H1 (cell line): Measurements from ENCODE around the gene HMGCS2. TPM values are rescaled to one million over a fixed set of nuclear protein-coding genes. Genes with fewer than 3 reads are reported as not detected.

Experiments
- CTCF ChIA-PET: fragments of 300-600 bp; sonication (Branson Sonifier 250); formaldehyde crosslinking; loops from one replicate; lab custom pipeline; 2021; ENCODE audit not compliant: partially characterized antibody; lab: Charles Lee
- POLR2A ChIA-PET: fragments of 300-600 bp; sonication (Branson Sonifier 250); formaldehyde crosslinking; loops from one replicate; lab custom pipeline; 2021; ENCODE audit warnings: inconsistent platforms; ENCODE audit not compliant: partially characterized antibody; lab: Charles Lee
- DNase-seq, 2 experiments: peaks; one replicate each; pipeline versions ENCODE4 v3.0.0 to v3.0.0-alpha.2; 2010 to 2022; ENCODE audit warnings: low spot score in 2 of 2, low read depth in 1 of 2, mixed read lengths in 1 of 2
- FAIRE-seq: peaks from 2 replicates; lab custom pipeline; 2011; peaks lifted over from hg19 to GRCh38; lab: Jason Lieb, UNC
- H2AFZ ChIP-seq: 2 replicates; pipeline ENCODE4 v1.8.1; 2012; ENCODE audit warnings: low read length, inconsistent platforms
- H2AK5ac ChIP-seq: 2 replicates; pipeline ENCODE4 v1.6.1; 2013; ENCODE audit warnings: low read depth, low read length
- H2BK120ac ChIP-seq: replicated peaks from 2 replicates; pipeline ENCODE3; 2013; ENCODE audit warnings: low read depth, low read length, inconsistent platforms
- H2BK12ac ChIP-seq: 2 replicates; pipeline ENCODE4 v1.6.1; 2013; ENCODE audit warnings: low read depth, low read length
- H2BK15ac ChIP-seq: 2 replicates; pipeline ENCODE4 v1.6.1; 2013; ENCODE audit warnings: low read length
- H2BK20ac ChIP-seq: 2 replicates; pipeline ENCODE4 v1.6.1; 2013; ENCODE audit warnings: low read length
- H2BK5ac ChIP-seq: 2 replicates; pipeline ENCODE4 v1.6.1; 2013; ENCODE audit warnings: low read depth, low read length
- H3K14ac ChIP-seq: 2 replicates; pipeline ENCODE4 v1.6.1; 2013; ENCODE audit warnings: inconsistent platforms; ENCODE audit not compliant: insufficient read length
- H3K18ac ChIP-seq: 2 replicates; pipeline ENCODE4 v1.6.1; 2013; ENCODE audit warnings: low read length; ENCODE audit errors: extremely low read depth
- H3K23ac ChIP-seq: 2 replicates; pipeline ENCODE4 v1.6.1; 2013; ENCODE audit warnings: inconsistent platforms; ENCODE audit not compliant: insufficient read length
- H3K23me2 ChIP-seq: 2 replicates; pipeline ENCODE4 v1.6.1; 2013; ENCODE audit warnings: low read depth, low read length
- H3K27ac ChIP-seq: 2 replicates; pipeline ENCODE4 v1.6.1; 2011; ENCODE audit warnings: low read depth, low read length, inconsistent platforms
- H3K27me3 ChIP-seq, 4 experiments: replicated peaks in 1 of 4; 1 replicate in 1 of 4; 2 replicates in 3 of 4; pipeline versions ENCODE4 v1.6.1 to v1.8.1; 2011 to 2013; ENCODE audit warnings: low read length in 3 of 4, mild to moderate bottlenecking in 3 of 4, inconsistent platforms in 2 of 4, mixed read lengths in 2 of 4, moderate library complexity in 1 of 4; ENCODE audit not compliant: control insufficient read depth in 3 of 4, insufficient read depth in 3 of 4; ENCODE audit errors: extremely low read depth in 1 of 4
- H3K36me3 ChIP-seq, 4 experiments: 2 replicates each; pipeline versions ENCODE4 v1.6.1 to v1.8.1; 2011 to 2013; ENCODE audit warnings: mild to moderate bottlenecking in 4 of 4, low read length in 3 of 4, moderate library complexity in 2 of 4, control low read depth in 1 of 4, inconsistent platforms in 1 of 4; ENCODE audit not compliant: insufficient read depth in 4 of 4, control insufficient read depth in 2 of 4
- H3K4ac ChIP-seq: replicated peaks from 2 replicates; pipeline ENCODE3; 2013; ENCODE audit warnings: low read length, low read depth, mixed read lengths, inconsistent platforms; ENCODE audit not compliant: insufficient read length
- H3K4me1 ChIP-seq, 4 experiments: replicated peaks in 1 of 4; 1 replicate in 1 of 4; 2 replicates in 3 of 4; pipeline versions ENCODE4 v1.6.1 to v1.8.1; 2011 to 2013; ENCODE audit warnings: low read length in 3 of 4, inconsistent platforms in 2 of 4, mixed read lengths in 1 of 4; ENCODE audit not compliant: insufficient read depth in 4 of 4, control insufficient read depth in 3 of 4
- H3K4me2 ChIP-seq, 2 experiments: 2 replicates each; pipeline versions ENCODE4 v1.6.1 to v1.8.1; 2011 to 2013; ENCODE audit warnings: low read depth in 2 of 2, low read length in 2 of 2, control low read depth in 1 of 2, inconsistent platforms in 1 of 2, mild to moderate bottlenecking in 1 of 2; ENCODE audit not compliant: insufficient read depth in 1 of 2
- H3K4me3 ChIP-seq, 4 experiments: fragments of 200-600, 300-600 bp in 1 of 4; sonication (generic), shearing (Covaris generic), sonication (Bioruptor Twin) in 1 of 4; 2 replicates each; pipeline versions ENCODE4 v1.5.1 to v1.8.1; 2011 to 2016; ENCODE audit warnings: low read length in 4 of 4, low read depth in 3 of 4, control low read depth in 2 of 4, inconsistent platforms in 2 of 4, mild to moderate bottlenecking in 2 of 4, mixed read lengths in 1 of 4, moderate library complexity in 1 of 4; ENCODE audit not compliant: insufficient read depth in 2 of 4; ENCODE audit errors: extremely low read depth in 1 of 4
- H3K56ac ChIP-seq: replicated peaks from 2 replicates; pipeline ENCODE3; 2013; ENCODE audit warnings: low read depth, mild to moderate bottlenecking, mixed read lengths, low read length, inconsistent platforms; ENCODE audit not compliant: insufficient read length
- H3K79me1 ChIP-seq: 2 replicates; pipeline ENCODE4 v1.6.1; 2013; ENCODE audit warnings: low read depth, low read length, control low read depth
- H3K79me2 ChIP-seq, 2 experiments: 2 replicates each; pipeline versions ENCODE4 v1.6.1 to v1.8.1; 2012 to 2013; ENCODE audit warnings: low read length in 2 of 2, mild to moderate bottlenecking in 2 of 2, inconsistent platforms in 1 of 2; ENCODE audit not compliant: insufficient read depth in 2 of 2, control insufficient read depth in 1 of 2
- H3K9ac ChIP-seq, 4 experiments: replicated peaks in 1 of 4; 1 replicate in 1 of 4; 2 replicates in 3 of 4; pipeline versions ENCODE4 v1.6.1 to v1.8.1; 2011 to 2013; ENCODE audit warnings: low read depth in 3 of 4, low read length in 3 of 4, control low read depth in 2 of 4, mild to moderate bottlenecking in 2 of 4, moderate library complexity in 2 of 4, inconsistent platforms in 1 of 4; ENCODE audit errors: extremely low read depth in 1 of 4
- H3K9me3 ChIP-seq, 2 experiments: 2 replicates each; pipeline versions ENCODE4 v1.6.1 to v1.8.1; 2012 to 2013; ENCODE audit warnings: mild to moderate bottlenecking in 2 of 2, moderate library complexity in 2 of 2, control low read depth in 1 of 2, inconsistent platforms in 1 of 2, low read depth in 1 of 2, low read length in 1 of 2, mixed read lengths in 1 of 2; ENCODE audit not compliant: insufficient read depth in 2 of 2
- H4K20me1 ChIP-seq, 2 experiments: replicated peaks in 1 of 2; 2 replicates each; pipeline versions ENCODE3 to v1.8.1; 2011 to 2013; ENCODE audit warnings: inconsistent platforms in 2 of 2, low read length in 2 of 2, mild to moderate bottlenecking in 1 of 2; ENCODE audit not compliant: insufficient read depth in 2 of 2, control insufficient read depth in 1 of 2
- H4K5ac ChIP-seq: 2 replicates; pipeline ENCODE4 v1.6.1; 2013; ENCODE audit warnings: low read length, low read depth, mixed read lengths, inconsistent platforms; ENCODE audit not compliant: insufficient read length
- H4K8ac ChIP-seq: 2 replicates; pipeline ENCODE4 v1.8.0; 2013; ENCODE audit warnings: mild to moderate bottlenecking, moderate library complexity, low read length, inconsistent platforms; ENCODE audit not compliant: insufficient read depth; ENCODE audit errors: extremely low read depth
- H4K91ac ChIP-seq: replicated peaks from 2 replicates; pipeline ENCODE3; 2013; ENCODE audit warnings: low read length, mixed read lengths, inconsistent platforms; ENCODE audit not compliant: insufficient read length
- CBX5 ChIP-seq: fragments of 300-800, 300-1000 bp; sonication (generic); IDR thresholded peaks from 2 replicates; pipeline ENCODE4 v1.7.1; 2016; ENCODE audit warnings: antibody characterized with exemption, low read length, low read depth
- CHD1 ChIP-seq: IDR thresholded peaks from 2 replicates; pipeline ENCODE4 v1.6.1; 2012; ENCODE audit warnings: low read depth, low read length, improper control_type of control experiment
- HDAC2 ChIP-seq, 2 experiments: fragments of 300-600 bp in 1 of 2; sonication (generic) in 1 of 2; IDR thresholded peaks; 2 replicates each; pipeline ENCODE4 v1.6.1; 2011 to 2012; ENCODE audit warnings: low read depth in 2 of 2, low read length in 2 of 2, mild to moderate bottlenecking in 2 of 2, moderate library complexity in 2 of 2, borderline replicate concordance in 1 of 2, inconsistent platforms in 1 of 2
- MAFK ChIP-seq: IDR thresholded peaks from 2 replicates; pipeline ENCODE4 v1.6.1; 2012; ENCODE audit warnings: low read depth, mild to moderate bottlenecking, improper control_type of control experiment, low read length
- NANOG ChIP-seq: IDR thresholded peaks from 2 replicates; pipeline ENCODE4 v1.6.1; 2011; ENCODE audit warnings: low read length, low read depth, mild to moderate bottlenecking, inconsistent platforms; ENCODE audit not compliant: insufficient read depth, poor library complexity, severe bottlenecking
- NRF1 ChIP-seq: IDR thresholded peaks from 2 replicates; pipeline ENCODE4 v1.6.1; 2011; ENCODE audit warnings: mild to moderate bottlenecking, low read depth, low read length, improper control_type of control experiment
- POLR2AphosphoS5 ChIP-seq: IDR thresholded peaks from 2 replicates; pipeline ENCODE4 v1.6.1; 2011; ENCODE audit warnings: low read depth, low read length
- SAP30 ChIP-seq: fragments of 300-600 bp; sonication (generic); IDR thresholded peaks from 2 replicates; pipeline ENCODE4 v1.7.1; 2012; ENCODE audit warnings: low read length, moderate library complexity, mild to moderate bottlenecking, inconsistent platforms; ENCODE audit not compliant: insufficient read depth, insufficient replicate concordance
- SP2 ChIP-seq: IDR thresholded peaks from 2 replicates; pipeline ENCODE4 v1.6.1; 2012; ENCODE audit warnings: mild to moderate bottlenecking, low read length, inconsistent platforms
- SUZ12 ChIP-seq: fragments of 200-600 bp; sonication (generic); IDR thresholded peaks from 2 replicates; pipeline ENCODE4 v1.6.1; 2012; ENCODE audit warnings: mild to moderate bottlenecking, inconsistent platforms, low read length, moderate library complexity, mixed read lengths
- TAF7 ChIP-seq: optimal IDR thresholded peaks from 2 replicates; pipeline ENCODE3; 2011; ENCODE audit warnings: low read depth, mild to moderate bottlenecking, inconsistent platforms, low read length, moderate library complexity, borderline replicate concordance
- YY1 ChIP-seq: IDR thresholded peaks from 2 replicates; pipeline ENCODE4 v1.6.1; 2011; ENCODE audit warnings: low read depth, mild to moderate bottlenecking, low read length
- WGBS, 2 experiments: shearing (Covaris generic) in 1 of 2; methylation state at CpG; one replicate each; pipeline versions ENCODE4 v1.1.6 to v1.1.7; 2013 to 2015; ENCODE audit warnings: low lambda C conversion rate in 2 of 2, mixed read lengths in 2 of 2, inconsistent platforms in 1 of 2, low coverage in 1 of 2, missing lambda C conversion rate in 1 of 2; ENCODE audit not compliant: insufficient replicate concordance in 2 of 2, insufficient coverage in 1 of 2, insufficient read length in 1 of 2; ENCODE audit errors: extremely low coverage in 1 of 2, missing lambda C conversion rate in 1 of 2; 5-methylcytosine and 5-hydroxymethylcytosine counted together
- polyA plus RNA-seq, 7 experiments: library from polyadenylated mRNA; depleted of rRNA in 3 of 7; stranded (reverse) in 5 of 7; unstranded in 2 of 7; fragments of >200 nt in 5 of 7; fragments of 200-250 nt in 2 of 7; gene quantifications; 1 replicate in 5 of 7; 2 replicates in 1 of 7; 4 replicates in 1 of 7; pipeline versions ENCODE4 v1.2.1 to v1.2.3, GENCODE V29; 2011 to 2013; ENCODE audit warnings: missing spikeins in 2 of 7, mixed read lengths in 2 of 7
- total RNA-seq: library from RNA; stranded (reverse); fragmentation: NEBNext Ultra II Directional; extraction: Animal tissue kit (Norgen Biotek cat#: 25700); gene quantifications from 2 replicates; pipeline ENCODE4 v1.2.1, GENCODE V29; 2021

Gene HMGCS2
- total and polyA plus RNA-seq, 2 of the 8 experiments (the other 6 are each of a cell fraction or from before 2014, with no cell fraction given) = not detected

- Histone ChIP-seq H2BK120ac (no peak overlapping the region), H3K27me3 (peaks cover 0 to 3% (median 1%) of the 10 kb centered on the region in 4 experiments; a peak in 2 of 7 replicates), H4K91ac (no peak overlapping the region), H3K4me2 (no peak overlapping the region), H4K8ac (no peak overlapping the region), H4K5ac (no peak overlapping the region), H3K23me2 (no peaks in the 10 kb centered on the region), H3K79me1 (no peaks in the 10 kb centered on the region), H2BK5ac (no peak overlapping the region), H3K23ac (no peak overlapping the region), H3K27ac (no peak overlapping the region), H3K56ac (no peak overlapping the region), H3K4me1 (peaks cover 0 to 3% (median 0%) of the 10 kb centered on the region in 4 experiments; a peak in 2 of 7 replicates), H2BK15ac (no peak overlapping the region), H3K18ac (no peak overlapping the region), H2BK12ac (no peak overlapping the region), H2AFZ (no peak overlapping the region), H3K14ac (no peak overlapping the region), H3K36me3 (no peaks in the 10 kb centered on the region), H4K20me1 (no peaks in the 10 kb centered on the region), H3K4me3 (no peak overlapping the region), H3K79me2 (no peaks in the 10 kb centered on the region), H3K4ac (no peak overlapping the region), H2AK5ac (no peak overlapping the region), H2BK20ac (no peak overlapping the region), H3K9me3 (no peaks in the 10 kb centered on the region), H3K9ac (no peak overlapping the region)
- whole genome bisulfite sequencing, 2 experiments = 78% methylated on average over 1 of the region's 1 CpG; no CpG with 5 or more reads in 1 of the 2 experiments
- POLR2A ChIA-PET = interaction anchor here (0.6 kb wide), 1 partner anchor 14 kb away, joined by 3 read pairs; no protein-coding TSS in a partner anchor
- CTCF ChIA-PET = interaction anchor here (0.6 to 7.7 kb wide), 2 partner anchors 18 to 273 kb away, joined by 3 to 67 read pairs; no protein-coding TSS in a partner anchor
- DNase-seq (no peak), FAIRE-seq (no peak)
- TF ChIP-seq YY1 (no peak), NANOG (no peak), TAF7 (no peak), NRF1 (no peak), CBX5 (no peak), POLR2AphosphoS5 (no peak), SP2 (no peak), SUZ12 (no peak), SAP30 (no peak), HDAC2 (IDR thresholded peaks at IDR 0.05; ENCODE audit: borderline replicate concordance in 1 of 2, low read depth in 2 of 2, low read length in 2 of 2) (no peak), CHD1 (no peak), MAFK (no peak)
These were observed 5.8 kb downstream of the HMGCS2 start for GRCh38 chr1:119762953-119763352.
